PFSK-1 (cell line): ENCODE data around the gene LTC4S.

Source experiments
- FOXP2 ChIP-seq: optimal IDR thresholded peaks from 2 replicates; pipeline ENCODE3; 2011; ENCODE audit warnings: borderline replicate concordance, control low read depth, inconsistent platforms; ENCODE audit not compliant: insufficient read depth; ENCODE audit errors: extremely low read length, extremely low read depth
- POLR2AphosphoS5 ChIP-seq: IDR thresholded peaks from 2 replicates; pipeline ENCODE4 v1.6.1; 2012; ENCODE audit warnings: low read depth, mild to moderate bottlenecking, control low read depth, low read length, moderate library complexity
- REST ChIP-seq, 2 experiments: IDR thresholded peaks; 2 replicates each; pipeline versions ENCODE4 v1.6.1 to v1.8.0; 2011 to 2012; ENCODE audit warnings: low read depth in 2 of 2, low read length in 2 of 2, control low read depth in 1 of 2, inconsistent platforms in 1 of 2, mild to moderate bottlenecking in 1 of 2, moderate library complexity in 1 of 2; ENCODE audit not compliant: insufficient read depth in 1 of 2
- SIN3A ChIP-seq: IDR thresholded peaks from 2 replicates; pipeline ENCODE4 v1.6.1; 2012; ENCODE audit warnings: mild to moderate bottlenecking, low read length, moderate library complexity, borderline replicate concordance; ENCODE audit not compliant: insufficient read depth
- TAF1 ChIP-seq: IDR thresholded peaks from 2 replicates; pipeline ENCODE4 v1.6.1; 2012; ENCODE audit warnings: low read length, control low read depth, borderline replicate concordance; ENCODE audit not compliant: insufficient read depth

The LTC4S gene

GRCh38 chr5:179769796-179770195 is 24.0 kb upstream of the LTC4S start:
- no peak for TF ChIP-seq REST (IDR thresholded peaks at IDR 0.05; ENCODE audit: insufficient read depth in 1 of 2, low read depth in 2 of 2, low read length in 2 of 2)
- no peak for TF ChIP-seq POLR2AphosphoS5
- TF ChIP-seq TAF1, result no peak
- TF ChIP-seq SIN3A, result no peak
- TF ChIP-seq FOXP2, result no peak

GRCh38 chr5:179771311-179771895 is 22.4 kb upstream of the LTC4S start:
- TF ChIP-seq SIN3A (no peak), TAF1 (no peak), REST (IDR thresholded peaks at IDR 0.05; ENCODE audit: insufficient read depth in 1 of 2, low read depth in 2 of 2, low read length in 2 of 2) (no peak)

- TF ChIP-seq TAF1, result no peak
- TF ChIP-seq REST (IDR thresholded peaks at IDR 0.05; ENCODE audit: insufficient read depth in 1 of 2, low read depth in 2 of 2, low read length in 2 of 2), result no peak
- TF ChIP-seq FOXP2, result no peak
- no peak for TF ChIP-seq POLR2AphosphoS5
- no peak for TF ChIP-seq SIN3A
These were observed 21.4 kb upstream of the LTC4S start for GRCh38 chr5:179772351-179772750.

- TF ChIP-seq POLR2AphosphoS5 (no peak), SIN3A (no peak), TAF1 (no peak), FOXP2 (no peak), REST (IDR thresholded peaks at IDR 0.05; ENCODE audit: insufficient read depth in 1 of 2, low read depth in 2 of 2, low read length in 2 of 2) (no peak)
These were observed 20.1 kb upstream of the LTC4S start for GRCh38 chr5:179773686-179774040.

- TF ChIP-seq REST (IDR thresholded peaks at IDR 0.05; ENCODE audit: insufficient read depth in 1 of 2, low read depth in 2 of 2, low read length in 2 of 2) (no peak), POLR2AphosphoS5 (no peak), FOXP2 (no peak), SIN3A (no peak), TAF1 (no peak)
These were observed 19.3 kb upstream of the LTC4S start for GRCh38 chr5:179774442-179774841.
